Stimulated activated CD8-positive, alpha-beta memory T cell treated with anti-CD3 and anti-CD28 coated beads, Interleukin-12 subunit alpha, Interleukin-12 subunit beta, amount 100 ng/mL, for 4 hours (primary cell): ENCODE data around the gene GCSH.

Source experiments
- DNase-seq: peaks from one replicate; pipeline ENCODE4 v3.0.0-alpha.2; 2020; ENCODE audit warnings: low read depth

The GCSH gene

DNA sequence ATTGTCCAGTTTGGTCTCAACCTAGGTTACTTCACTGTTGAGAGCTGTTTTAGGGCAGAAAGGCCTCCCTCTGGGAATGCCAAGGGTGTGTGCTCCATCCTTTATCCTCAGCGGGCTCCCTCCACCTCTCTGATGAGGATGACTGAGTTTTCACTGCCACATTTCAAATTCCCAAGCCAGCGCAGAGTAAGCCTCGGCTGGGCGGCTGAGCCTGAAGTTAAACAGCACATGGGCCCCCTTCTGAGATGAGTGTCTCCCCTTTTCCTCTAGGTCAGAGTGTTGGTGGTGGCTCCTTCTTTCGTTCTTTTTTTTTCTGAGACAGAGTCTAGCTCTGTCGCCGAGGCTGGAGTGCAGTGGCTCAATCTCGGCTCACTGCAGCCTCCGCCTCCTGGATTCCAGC, 5.5 kb upstream of the GCSH start:
- no peak for DNase-seq

DNA sequence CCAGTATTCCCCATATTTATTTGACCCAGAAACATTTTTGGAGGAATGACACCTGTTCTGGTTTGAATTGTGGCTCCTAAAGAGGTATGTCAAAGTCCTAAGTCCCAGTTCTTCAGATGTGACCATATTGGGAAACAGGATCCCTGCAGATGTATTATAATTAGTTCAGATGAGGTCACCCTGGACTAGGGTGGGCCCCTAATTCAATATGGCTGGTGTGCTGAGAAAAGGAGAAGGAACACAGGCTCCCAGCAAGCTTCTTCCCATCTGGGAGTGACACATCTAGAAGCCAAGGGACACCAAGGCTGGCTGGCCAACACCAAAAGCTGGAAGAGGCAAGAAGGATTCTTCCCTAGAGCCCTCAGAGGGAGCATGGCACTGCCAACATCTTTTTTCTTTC, 3.8 kb upstream of the GCSH start:
- DNase-seq: no peak

DNA sequence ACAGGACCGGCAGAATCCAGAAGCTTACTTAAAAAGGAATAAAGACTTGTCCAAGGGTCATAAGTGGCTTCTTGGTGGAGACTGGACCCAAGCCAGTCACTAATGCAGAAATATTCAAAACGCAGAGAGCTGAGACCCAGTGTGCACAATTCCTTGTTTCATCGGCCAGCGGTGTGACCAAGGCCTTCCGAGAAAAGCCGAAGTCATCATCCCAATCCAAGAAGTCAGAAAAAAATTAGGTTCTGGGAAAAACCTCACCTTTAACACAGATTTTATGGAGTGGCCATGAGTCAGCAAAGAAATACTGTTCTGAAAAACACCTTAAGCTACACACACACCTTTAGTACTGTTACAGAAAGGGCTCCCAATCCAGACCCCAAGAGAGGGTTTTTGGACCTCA, 1.0 kb upstream of the GCSH start:
- no peak for DNase-seq

DNA sequence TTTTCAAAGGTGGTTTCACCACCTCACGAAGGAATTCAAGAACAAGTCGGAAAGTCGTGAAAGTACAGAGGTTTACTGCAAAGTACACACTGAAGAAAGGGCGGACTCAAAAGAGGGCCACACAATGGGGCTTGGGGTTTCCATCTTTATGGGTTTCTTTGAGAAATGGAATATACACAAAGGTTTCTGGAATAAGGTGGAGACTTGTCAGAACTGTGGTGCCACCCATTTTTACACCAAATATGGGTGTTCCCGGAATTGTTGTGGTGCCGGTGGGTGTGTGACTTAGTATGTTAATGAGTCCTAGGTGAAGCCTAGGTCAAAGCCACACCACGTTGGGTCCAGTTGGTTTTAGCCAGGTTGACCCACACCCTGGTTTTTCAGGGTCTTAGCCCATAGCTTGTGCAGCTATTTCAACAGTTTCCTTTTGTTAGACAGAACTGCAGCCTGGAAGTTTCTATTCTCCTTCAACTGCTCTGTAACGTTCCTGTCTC, 567 bp upstream of the GCSH start:
- DNase-seq: no peak

DNA sequence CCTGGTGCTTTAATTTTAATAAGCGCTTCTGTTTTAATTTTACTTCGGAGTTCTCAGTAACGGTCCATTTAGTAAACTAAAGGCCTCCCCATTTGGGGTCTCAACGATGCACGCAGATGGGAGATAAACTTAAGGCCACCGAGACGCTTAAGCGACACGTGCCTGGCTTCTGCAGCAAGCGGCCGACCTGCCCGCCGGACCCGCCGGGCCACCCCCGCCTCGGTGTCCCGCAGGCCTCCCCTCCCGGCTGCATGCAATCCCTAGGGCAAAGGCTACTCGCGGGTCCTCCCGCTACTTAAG, 592 bp downstream of the GCSH start:
- DNase-seq: no peak

GRCh38 chr16:81094771-81095251, 1.4 kb downstream of the GCSH start:
- no peak for DNase-seq

DNA sequence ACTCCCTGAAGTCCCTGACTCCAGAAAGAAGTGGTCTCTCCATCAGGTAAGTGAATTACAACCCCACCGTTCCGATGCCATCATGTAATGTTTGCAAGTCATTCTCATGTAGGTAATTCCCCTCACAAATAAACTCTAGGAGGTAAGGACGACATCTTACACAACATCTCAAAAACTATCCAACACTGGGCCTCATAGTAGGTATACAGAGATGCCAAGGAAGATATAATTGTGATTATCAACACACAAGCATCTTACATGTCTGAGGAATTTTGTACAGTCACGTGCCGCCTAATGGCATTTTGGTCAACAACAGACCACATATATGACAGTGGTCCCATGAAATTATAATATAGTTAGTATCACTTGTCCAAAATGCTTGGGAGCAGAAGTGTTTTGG, 7.4 kb downstream of the GCSH start:
- no peak for DNase-seq

DNA sequence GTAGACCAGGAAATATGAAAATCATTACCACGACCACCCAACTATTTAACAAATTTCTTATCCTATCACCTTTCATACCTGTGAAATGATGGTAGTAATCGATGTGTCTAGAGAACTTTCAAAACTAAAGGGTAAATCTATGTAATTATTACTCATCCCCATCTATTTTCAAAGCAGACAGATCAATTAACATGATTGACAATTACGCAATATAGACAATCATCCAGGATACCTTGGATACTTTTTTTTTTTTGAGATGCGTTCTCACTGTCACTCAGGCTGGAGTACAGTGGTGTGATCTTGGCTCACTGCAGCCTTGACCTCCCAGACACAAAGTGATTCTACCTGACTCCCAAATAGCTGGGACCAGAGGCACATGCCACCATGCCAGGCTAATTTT, 15.2 kb downstream of the GCSH start:
- DNase-seq: no peak

DNA sequence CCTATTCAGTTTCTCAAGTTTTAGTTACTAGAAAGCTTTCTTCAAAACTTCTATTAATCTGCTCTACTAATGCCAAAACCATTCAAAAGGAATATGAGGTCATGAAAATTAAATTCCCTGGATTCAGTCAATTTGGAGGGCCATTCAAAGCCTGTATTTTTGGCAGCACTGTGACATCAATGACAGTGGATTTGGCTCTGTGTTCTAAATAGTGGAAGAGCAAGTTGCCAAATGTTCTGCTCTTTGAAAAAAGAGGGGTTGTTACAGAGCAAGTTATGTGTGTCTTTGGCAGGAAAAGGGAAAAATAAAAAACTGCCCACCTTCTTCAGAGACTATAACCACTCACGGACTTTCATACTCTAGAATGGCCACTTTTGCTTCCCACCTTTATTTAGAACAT, 16.0 kb downstream of the GCSH start:
- no peak for DNase-seq

- DNase-seq: peak; percentile 97
Observed at GRCh38 chr16:81077076-81077940, 18.9 kb downstream of the GCSH start, which contains the start of gene C16orf46. Gene C16orf46, minus strand, starts transcription at chr16:81077238. Its CDS starts 13,283 bp downstream, at chr16:81063955.

DNA sequence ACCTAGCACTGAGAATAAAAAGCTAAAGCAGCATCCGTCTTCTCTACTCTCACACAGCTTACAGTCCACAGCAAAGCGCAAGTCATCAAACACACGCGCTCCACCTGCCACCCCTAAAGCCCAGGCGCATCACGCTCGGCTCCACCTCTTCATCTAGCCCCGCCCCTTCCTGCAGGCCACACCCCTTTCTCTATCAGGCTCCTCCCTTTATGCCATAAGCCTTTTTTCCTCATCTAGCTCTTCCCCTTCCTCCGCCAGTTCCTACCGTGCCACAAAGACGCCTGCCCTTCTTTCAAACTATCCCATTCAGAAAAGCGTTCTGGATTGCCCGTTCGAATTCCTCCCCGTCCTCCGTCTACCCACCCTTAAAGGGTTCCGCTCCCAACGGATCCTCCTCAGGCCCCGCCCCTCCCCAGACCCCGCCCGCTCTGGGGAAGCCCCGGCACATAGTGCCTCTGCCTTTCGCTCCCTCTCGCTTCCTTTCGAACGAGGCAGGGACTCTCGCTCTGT, 19.6 kb downstream of the GCSH start:
- DNase-seq: peak; percentile 90

- DNase-seq: no peak
Observed at GRCh38 chr16:81073560-81074330, 22.4 kb downstream of the GCSH start.

- DNase-seq: no peak
Observed at GRCh38 chr16:81071805-81072204, 24.4 kb downstream of the GCSH start.

DNA sequence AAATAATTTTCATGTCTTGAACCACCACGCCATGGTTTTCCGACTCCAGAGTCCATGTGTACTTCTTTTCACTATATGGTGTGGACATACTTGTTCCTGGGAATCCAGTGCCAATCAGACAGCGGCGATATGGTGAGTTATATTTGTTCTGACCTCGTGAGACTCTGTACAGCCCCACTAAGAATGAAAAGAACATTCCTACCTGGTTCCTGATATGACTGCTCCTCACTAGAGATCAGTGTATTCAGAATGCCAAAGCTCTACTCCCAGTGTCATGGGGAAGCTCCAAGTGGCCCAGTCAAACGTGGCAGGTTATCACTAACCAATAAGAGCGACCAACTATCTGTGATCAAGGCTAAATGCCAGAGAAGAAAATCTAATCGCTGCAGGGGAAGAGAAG, 25.2 kb downstream of the GCSH start:
- DNase-seq: no peak

- DNase-seq: no peak
Observed at GRCh38 chr16:81069063-81069462, 27.1 kb downstream of the GCSH start.

GRCh38 chr16:81067166-81067565, 29.0 kb downstream of the GCSH start:
- no peak for DNase-seq

DNA sequence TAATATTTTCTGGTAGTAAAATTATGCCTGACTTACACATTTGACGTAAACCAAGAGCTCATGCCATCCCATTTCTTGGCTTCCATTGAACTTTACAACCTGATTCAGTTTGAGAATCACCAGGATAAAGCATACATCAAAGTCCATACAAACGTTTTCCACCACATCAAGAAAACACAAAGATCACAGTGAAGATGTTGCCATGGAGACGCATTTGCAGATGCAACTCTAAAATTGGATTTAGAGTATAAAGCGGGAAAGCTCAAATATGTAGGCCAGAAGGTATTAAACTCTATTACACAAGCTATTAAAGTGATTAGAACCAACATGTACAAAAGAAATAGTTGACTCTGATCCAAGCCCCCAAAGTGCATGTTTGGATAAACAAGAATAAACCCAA, 29.5 kb downstream of the GCSH start:
- DNase-seq: no peak

DNA sequence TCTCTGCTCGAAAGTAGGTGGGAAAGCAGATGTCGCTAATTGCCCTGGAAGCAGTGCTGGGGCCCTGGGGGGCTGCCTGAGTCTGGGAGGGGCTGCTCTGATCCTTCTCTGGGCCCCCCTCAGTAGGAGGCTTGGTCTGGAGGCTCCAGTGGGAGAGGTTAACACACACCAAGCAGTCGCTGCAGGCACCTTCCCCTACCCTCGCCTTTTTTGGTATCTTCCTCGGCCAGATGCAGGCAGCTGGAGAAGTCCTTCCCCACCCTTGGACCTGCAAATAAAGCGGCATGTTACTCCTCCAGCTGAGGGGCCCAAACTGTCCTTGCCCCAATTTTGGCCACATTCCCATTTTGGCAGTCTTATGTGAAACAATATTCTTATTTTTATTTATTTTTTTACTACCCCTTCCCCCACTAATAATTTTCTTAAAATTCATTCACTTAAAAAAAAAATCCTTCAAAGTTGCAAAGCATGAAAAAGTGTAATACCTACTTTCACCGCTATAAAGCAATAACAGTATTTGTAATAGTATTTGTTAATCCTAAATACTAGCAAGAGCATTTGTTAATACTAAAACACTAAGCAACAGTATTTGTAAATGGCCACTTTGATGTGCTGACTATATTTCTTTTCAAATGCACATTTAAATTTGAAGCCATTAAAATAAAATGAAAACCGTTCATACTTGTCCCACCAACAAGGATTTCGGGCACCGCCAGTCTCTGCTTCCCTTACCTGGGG, 34.2 kb downstream of the GCSH start:
- DNase-seq: no peak

GRCh38 chr16:81061307-81061640, 34.9 kb downstream of the GCSH start:
- no peak for DNase-seq

DNA sequence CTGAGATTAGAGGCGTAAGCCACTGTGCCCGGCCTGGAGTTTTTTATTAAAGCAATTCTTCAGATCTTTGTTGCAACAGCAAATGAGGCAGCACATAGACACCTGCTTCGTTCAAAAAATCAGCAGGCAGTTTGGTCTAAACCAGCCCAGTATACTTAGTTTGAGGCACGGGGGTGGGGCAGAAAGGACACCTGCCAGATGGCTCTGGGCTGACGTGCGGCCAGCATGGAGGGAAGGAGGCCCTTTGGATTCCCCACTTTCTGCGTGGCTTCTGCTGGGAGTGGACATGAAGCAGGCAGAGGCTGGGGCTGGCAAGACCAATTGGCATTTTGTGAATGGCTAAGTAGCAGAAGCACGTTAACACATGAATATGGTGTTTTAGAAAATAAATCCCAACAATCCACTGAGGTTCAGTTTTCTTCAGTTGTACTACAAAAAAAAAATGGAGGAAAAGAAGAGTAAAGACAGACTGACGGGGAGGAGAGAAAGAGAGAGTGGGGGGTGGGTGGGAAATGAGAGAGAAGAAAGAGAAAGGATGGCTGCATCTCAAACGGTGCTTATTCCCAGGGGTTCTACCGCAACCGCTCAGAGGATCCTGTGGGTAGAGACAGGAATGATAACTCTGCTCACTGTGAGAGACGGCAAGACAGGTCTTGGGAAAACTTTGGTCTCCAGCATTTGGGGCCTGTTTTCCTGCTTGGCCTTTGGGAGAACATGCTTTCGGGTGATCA, 35.5 kb downstream of the GCSH start:
- no peak for DNase-seq

- DNase-seq: no peak
Observed at GRCh38 chr16:81053761-81054160, 42.4 kb downstream of the GCSH start.

- no peak for DNase-seq
Observed at GRCh38 chr16:81042821-81043220, 53.4 kb downstream of the GCSH start.
